GM12872 (cell line): ENCODE results near the gene TMEM200B.

Experiments
- TF ChIP-seq, protein P1 (sequence below): IDR thresholded peaks from 3 replicates; pipeline ENCODE4 v1.5.1; 2011; ENCODE audit warnings: low read depth, mild to moderate bottlenecking, low read length, moderate library complexity; ENCODE audit not compliant: insufficient read depth

Gene TMEM200B

DNA sequence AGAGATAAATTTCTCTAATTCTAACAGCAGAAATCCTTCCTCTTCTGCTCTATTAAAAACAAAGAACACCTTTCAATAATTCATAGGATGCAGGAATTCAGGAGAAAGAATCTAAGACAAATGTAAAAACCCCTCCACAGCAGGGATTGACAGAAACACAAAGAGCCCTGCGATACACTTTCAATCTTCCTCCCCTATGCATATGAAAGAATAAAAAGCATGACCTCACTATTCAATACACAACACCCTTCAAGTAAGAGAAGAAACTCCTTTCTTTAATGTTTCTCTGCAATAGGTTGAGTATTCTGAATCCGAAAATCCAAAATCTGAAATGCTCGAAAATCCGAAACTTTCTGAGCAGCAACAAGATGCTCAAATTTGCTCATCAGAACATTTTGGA, 40.9 kb upstream of the TMEM200B start:
- TF ChIP-seq, protein P1, sequence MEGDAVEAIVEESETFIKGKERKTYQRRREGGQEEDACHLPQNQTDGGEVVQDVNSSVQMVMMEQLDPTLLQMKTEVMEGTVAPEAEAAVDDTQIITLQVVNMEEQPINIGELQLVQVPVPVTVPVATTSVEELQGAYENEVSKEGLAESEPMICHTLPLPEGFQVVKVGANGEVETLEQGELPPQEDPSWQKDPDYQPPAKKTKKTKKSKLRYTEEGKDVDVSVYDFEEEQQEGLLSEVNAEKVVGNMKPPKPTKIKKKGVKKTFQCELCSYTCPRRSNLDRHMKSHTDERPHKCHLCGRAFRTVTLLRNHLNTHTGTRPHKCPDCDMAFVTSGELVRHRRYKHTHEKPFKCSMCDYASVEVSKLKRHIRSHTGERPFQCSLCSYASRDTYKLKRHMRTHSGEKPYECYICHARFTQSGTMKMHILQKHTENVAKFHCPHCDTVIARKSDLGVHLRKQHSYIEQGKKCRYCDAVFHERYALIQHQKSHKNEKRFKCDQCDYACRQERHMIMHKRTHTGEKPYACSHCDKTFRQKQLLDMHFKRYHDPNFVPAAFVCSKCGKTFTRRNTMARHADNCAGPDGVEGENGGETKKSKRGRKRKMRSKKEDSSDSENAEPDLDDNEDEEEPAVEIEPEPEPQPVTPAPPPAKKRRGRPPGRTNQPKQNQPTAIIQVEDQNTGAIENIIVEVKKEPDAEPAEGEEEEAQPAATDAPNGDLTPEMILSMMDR, result no peak

DNA sequence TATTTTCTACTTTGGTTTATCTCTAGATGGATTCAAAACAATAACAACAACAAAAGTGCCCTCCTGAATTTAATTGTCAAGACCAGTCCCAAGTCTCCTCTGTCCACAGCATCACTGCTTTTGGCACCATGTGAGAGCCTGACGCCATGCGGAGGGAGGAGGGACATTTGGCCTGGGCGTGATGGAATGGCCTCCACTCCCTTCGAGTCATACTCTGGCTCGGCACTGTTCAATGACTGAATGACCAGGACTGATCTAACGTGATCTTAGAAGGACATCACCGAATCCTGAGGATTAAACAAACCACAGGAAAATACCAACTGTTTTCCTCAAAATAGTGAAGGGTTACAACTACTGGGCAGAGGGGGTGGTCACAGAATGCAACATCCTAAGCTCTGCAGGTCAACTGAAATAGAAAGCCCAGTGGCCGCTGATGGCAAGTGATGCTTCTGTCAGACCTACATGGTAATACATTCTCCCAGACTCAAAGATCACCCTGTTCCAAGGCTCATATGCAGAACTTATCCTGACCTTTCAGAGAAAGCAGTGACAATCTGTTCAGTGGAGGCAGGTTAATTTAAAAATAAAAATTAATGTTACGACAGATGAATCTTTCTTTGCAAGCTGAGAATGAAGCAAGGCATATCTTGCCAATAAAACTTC, 38.9 kb upstream of the TMEM200B start:
- TF ChIP-seq, protein P1, result no peak

DNA sequence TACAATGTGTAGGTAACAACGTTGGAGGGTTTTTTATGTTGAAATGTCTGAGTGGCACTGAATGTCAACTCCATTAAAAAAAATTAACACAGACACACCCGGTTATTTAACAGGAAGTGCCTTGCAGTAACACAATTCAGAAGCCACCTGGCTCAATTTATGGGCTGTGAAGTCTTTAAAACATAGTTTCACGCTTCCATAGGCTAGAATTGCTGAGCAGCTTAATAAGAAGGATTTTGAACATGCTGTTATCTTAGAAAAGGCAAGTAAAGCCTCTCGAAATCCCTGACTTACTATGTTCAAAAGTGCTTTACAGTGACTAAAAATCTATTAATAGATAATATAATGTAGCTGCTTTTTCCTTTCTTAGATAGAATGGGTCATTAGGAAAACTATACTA, 38.3 kb upstream of the TMEM200B start:
- TF ChIP-seq, protein P1, result no peak

DNA sequence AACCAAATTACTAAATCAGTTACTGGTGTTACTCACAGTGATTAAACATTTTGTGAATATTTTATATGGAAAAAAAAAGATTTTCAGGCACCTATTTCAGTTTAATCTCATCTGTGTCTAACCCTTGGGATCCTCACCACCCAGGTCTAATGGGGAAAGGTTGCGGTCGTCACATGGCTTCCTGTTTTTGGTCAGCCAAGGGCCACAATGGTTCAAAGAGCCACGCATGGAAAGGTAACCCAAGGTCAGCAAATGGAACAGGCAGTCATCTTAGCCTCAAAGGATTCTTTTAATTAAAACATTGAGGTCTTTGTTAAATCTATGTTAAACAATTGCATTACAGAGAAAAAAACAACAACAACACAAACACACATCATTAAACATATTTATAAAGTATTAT, 36.1 kb upstream of the TMEM200B start:
- TF ChIP-seq, protein P1, result no peak

DNA sequence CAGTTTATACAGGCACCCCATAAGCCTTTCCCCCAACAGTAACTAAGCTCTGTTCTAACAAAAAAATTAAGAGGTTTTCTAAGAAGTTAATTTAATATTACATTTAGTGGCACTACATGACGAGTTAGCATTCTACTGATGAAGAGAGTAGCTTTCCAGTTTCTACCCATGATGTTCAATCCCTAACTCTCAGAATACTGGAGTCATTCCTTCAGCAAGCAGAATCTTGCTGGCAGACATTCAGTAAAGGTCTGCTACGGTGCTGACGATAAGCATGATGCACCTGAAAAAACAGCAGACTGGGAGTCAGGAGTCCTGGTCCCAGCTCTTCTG, 33.5 kb upstream of the TMEM200B start:
- TF ChIP-seq, protein P1, result no peak

DNA sequence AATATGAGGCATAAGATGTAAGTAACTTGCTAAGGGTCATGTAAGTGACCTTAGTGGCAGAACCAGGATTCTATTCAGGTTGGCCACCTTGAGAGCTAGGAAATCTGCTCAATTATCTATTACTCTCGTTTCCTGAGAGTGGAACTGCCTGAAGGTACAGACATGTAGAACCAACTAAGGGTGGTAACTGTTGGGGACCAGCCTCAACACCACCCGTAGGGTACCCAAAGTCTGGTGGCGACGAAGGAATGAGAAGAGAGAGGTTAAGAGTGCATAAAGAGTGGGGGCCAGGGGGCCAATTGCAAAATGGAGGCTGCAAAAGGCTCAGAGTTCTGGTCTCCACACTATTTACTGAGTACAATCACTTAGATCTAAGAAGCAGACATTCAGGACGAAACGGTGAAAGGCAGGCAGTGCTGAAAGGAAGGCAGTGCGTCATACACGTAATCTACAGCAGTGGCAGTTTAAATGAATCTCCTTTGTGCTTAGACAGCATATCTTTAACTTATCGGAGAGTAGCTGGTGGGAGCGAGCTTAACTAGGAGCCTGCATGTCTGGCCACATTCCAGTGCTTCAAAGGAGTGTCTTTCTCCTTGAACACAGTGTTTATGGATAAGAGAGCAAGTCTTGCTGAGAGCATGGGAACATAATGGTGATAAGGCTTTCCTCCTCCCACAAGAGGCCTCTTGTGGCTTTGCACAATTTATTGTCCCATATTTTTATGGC, 33.0 kb upstream of the TMEM200B start:
- TF ChIP-seq, protein P1, result no peak

DNA sequence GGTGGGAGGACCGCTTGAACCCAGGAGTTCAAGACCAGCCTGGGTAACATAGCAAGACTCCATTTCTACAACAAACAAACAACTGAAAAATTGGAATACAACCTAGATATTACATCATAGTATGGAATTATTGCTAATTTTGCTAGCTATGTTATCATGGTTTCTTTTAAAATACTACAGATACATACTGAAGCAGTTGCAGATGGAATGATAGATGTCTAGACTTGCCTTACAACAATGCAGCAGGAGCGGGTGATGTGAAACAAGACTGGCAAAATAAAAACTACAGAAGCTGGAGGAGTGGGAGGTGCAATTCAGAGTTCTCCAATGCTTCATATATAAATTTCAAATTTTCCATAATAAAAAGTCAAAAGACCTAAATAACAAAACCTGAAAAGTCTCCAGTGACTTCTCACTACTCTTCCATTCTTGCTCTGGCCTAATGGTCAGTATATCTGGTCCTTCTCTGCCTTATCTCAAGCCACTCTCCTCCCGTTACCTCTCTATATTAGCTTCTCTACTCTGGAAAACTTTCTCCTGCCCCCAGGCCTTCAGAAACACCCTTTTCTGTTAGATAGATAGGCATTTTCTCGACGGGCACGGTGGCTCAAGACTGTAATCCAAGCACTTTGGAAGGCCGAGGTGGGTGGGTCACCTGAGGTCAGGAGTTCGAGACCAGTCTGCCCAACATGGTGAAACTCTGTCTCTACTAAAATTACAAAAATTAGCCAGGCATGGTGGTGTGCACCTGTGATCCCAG, 28.5 kb upstream of the TMEM200B start:
- TF ChIP-seq, protein P1, result no peak
